Posterior cingulate gyrus (tissue), 11 donors: Measurements from ENCODE around the gene MYO1B.

Source experiments
- DNase-seq, 10 donors: peaks; one replicate each; pipeline versions ENCODE4 v3.0.0 to v3.0.0-alpha.2; 2020 to 2021; ENCODE audit warnings: mixed read lengths in 3 of 10
- intact Hi-C: fragments of 100-400 bp; cut with DNase I; formaldehyde crosslinking; loops from one replicate; pipeline ENCODE4 v1.15.1; 2023

MYO1B gene

GRCh38 chr2:191245046-191245868 is at the start of gene MYO1B:
MYO1B (plus strand) TSS chr2:191245404; CDS start chr2:191276896, 31,492 bp downstream.
- DNase-seq: peak in 8 of 10 donors; percentile 12 to 88 (median 38)
- intact Hi-C loops: no loop called here

GRCh38 chr2:191197096-191197495 is 48.1 kb upstream of the MYO1B start:
- DNase-seq: no peak
- intact Hi-C loops: no loop called here

- intact Hi-C loops: no loop called here
- no peak for DNase-seq
Observed at GRCh38 chr2:191198271-191198670, 46.9 kb upstream of the MYO1B start.

GRCh38 chr2:191199929-191200512 is 45.2 kb upstream of the MYO1B start:
- DNase-seq: no peak
- intact Hi-C loops: no loop called here

GRCh38 chr2:191200910-191201309 is 44.3 kb upstream of the MYO1B start:
- no peak for DNase-seq
- intact Hi-C loops: no loop called here

- DNase-seq: no peak
- intact Hi-C loops: no loop called here
Observed at GRCh38 chr2:191202209-191202721, 42.9 kb upstream of the MYO1B start.

- peak in 4 of 10 donors; percentile 9 to 83 (median 38) for DNase-seq
- intact Hi-C loops: no loop called here
Observed at GRCh38 chr2:191202881-191203397, 42.3 kb upstream of the MYO1B start.

- intact Hi-C loops: no loop called here
- DNase-seq: no peak
Observed at GRCh38 chr2:191204433-191204832, 40.8 kb upstream of the MYO1B start.

- no peak for DNase-seq
- intact Hi-C loops: no loop called here
Observed at GRCh38 chr2:191206613-191207471, 38.4 kb upstream of the MYO1B start.

GRCh38 chr2:191209340-191209739 is 35.9 kb upstream of the MYO1B start:
- intact Hi-C loops: no loop called here
- DNase-seq: no peak

- DNase-seq: no peak
- intact Hi-C loops: no loop called here
Observed at GRCh38 chr2:191212119-191212518, 33.1 kb upstream of the MYO1B start.

GRCh38 chr2:191213333-191213732 is 31.9 kb upstream of the MYO1B start:
- intact Hi-C loops: no loop called here
- DNase-seq: no peak

- intact Hi-C loops: loop anchor here (5.0 kb wide), 1 partner anchor 287 kb away; no protein-coding TSS in a partner anchor
- DNase-seq: no peak
Observed at GRCh38 chr2:191215230-191215629, 30.0 kb upstream of the MYO1B start.

GRCh38 chr2:191215666-191216065 is 29.5 kb upstream of the MYO1B start:
- intact Hi-C loops: loop anchor here (5.0 kb wide), 1 partner anchor 287 kb away; no protein-coding TSS in a partner anchor
- no peak for DNase-seq

- intact Hi-C loops: loop anchor here (5.0 kb wide), 1 partner anchor 285 kb away; no protein-coding TSS in a partner anchor
- DNase-seq: no peak
Observed at GRCh38 chr2:191217580-191217979, 27.6 kb upstream of the MYO1B start.

GRCh38 chr2:191218292-191218898 is 26.8 kb upstream of the MYO1B start:
- intact Hi-C loops: loop anchor here (5.0 kb wide), 1 partner anchor 284 kb away; no protein-coding TSS in a partner anchor
- DNase-seq: peak in 3 of 10 donors; percentile 30 to 41 (median 36)

GRCh38 chr2:191220671-191221070 is 24.5 kb upstream of the MYO1B start:
- intact Hi-C loops: no loop called here
- DNase-seq: no peak

GRCh38 chr2:191221666-191222065 is 23.5 kb upstream of the MYO1B start:
- intact Hi-C loops: no loop called here
- no peak for DNase-seq

GRCh38 chr2:191222507-191222906 is 22.7 kb upstream of the MYO1B start:
- intact Hi-C loops: no loop called here
- DNase-seq: no peak

- DNase-seq: no peak
- intact Hi-C loops: no loop called here
Observed at GRCh38 chr2:191222952-191223351, 22.3 kb upstream of the MYO1B start.
